NB4 (cell line): ENCODE measurements around the gene CEMP1.
"Not testable (repeated sequence)": the region's sequence is repeated elsewhere in the genome, so short reads cannot be mapped to it uniquely, and the experiment has no call there.

ENCODE experiments used
- POLR2A ChIP-seq: IDR thresholded peaks from 2 replicates; pipeline ENCODE4 v1.6.1; 2011; ENCODE audit warnings: mild to moderate bottlenecking; ENCODE audit not compliant: insufficient read length; ENCODE audit errors: extremely low read depth
- TF ChIP-seq, protein P1 (sequence below): IDR thresholded peaks from one replicate; pipeline ENCODE4 v1.5.1; 2012; ENCODE audit warnings: low read depth, low read length

- TF ChIP-seq, protein P1, sequence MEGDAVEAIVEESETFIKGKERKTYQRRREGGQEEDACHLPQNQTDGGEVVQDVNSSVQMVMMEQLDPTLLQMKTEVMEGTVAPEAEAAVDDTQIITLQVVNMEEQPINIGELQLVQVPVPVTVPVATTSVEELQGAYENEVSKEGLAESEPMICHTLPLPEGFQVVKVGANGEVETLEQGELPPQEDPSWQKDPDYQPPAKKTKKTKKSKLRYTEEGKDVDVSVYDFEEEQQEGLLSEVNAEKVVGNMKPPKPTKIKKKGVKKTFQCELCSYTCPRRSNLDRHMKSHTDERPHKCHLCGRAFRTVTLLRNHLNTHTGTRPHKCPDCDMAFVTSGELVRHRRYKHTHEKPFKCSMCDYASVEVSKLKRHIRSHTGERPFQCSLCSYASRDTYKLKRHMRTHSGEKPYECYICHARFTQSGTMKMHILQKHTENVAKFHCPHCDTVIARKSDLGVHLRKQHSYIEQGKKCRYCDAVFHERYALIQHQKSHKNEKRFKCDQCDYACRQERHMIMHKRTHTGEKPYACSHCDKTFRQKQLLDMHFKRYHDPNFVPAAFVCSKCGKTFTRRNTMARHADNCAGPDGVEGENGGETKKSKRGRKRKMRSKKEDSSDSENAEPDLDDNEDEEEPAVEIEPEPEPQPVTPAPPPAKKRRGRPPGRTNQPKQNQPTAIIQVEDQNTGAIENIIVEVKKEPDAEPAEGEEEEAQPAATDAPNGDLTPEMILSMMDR = not testable (repeated sequence)
- TF ChIP-seq POLR2A = not testable (repeated sequence)
Observed at GRCh38 chr16:2550283-2550878, 19.2 kb upstream of the CEMP1 start.
